SU-DHL-6 (cell line): ENCODE measurements around the gene ARVCF.

Experiments used
- EZH2phosphoT487 ChIP-seq: fragments of 200-600 bp; sonication (generic), shearing (Covaris generic); conservative IDR thresholded peaks from 2 replicates; pipeline ENCODE4 v1.6.1; 2018; ENCODE audit warnings: mild to moderate bottlenecking, antibody characterized with exemption, low read length, moderate library complexity, mixed read lengths
- TF ChIP-seq, protein P1 (sequence below): fragments of 200-600 bp; sonication (generic); IDR thresholded peaks from one replicate; pipeline ENCODE4 v1.5.1; 2017; ENCODE audit warnings: antibody characterized with exemption, mild to moderate bottlenecking, low read length, moderate library complexity; ENCODE audit not compliant: insufficient read depth, poor library complexity, severe bottlenecking

DNA sequence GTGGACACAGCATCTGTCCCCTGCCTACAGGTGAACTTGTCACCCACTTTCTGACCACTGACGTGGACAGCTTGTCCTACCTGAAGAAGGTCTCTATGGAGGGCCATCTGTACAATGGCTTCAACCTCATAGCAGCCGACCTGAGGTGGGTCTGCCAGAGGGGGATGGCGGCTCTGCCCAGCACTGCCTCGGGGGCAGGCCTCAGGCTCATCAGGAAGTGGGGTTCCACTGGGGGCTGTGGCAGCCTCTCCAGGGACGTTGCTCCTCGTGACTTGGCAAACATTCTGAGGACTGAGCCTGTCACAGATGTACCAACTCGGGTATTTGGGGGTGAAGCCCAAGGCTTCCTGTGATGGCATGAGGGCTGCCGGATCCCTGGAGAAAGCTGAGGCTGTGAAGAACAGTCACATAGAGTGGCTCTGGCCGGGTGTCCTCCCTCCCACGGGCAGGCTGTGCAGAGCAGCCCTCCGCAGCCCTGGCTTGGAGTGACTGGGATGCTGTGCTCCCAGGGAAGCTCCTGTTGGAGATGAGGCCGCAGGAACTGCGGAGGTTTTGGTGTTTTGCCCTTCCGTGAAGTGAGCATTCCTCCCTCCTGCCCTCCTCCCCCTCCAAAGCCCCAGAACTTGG, 36.9 kb upstream of the ARVCF start:
- TF ChIP-seq, protein P1, sequence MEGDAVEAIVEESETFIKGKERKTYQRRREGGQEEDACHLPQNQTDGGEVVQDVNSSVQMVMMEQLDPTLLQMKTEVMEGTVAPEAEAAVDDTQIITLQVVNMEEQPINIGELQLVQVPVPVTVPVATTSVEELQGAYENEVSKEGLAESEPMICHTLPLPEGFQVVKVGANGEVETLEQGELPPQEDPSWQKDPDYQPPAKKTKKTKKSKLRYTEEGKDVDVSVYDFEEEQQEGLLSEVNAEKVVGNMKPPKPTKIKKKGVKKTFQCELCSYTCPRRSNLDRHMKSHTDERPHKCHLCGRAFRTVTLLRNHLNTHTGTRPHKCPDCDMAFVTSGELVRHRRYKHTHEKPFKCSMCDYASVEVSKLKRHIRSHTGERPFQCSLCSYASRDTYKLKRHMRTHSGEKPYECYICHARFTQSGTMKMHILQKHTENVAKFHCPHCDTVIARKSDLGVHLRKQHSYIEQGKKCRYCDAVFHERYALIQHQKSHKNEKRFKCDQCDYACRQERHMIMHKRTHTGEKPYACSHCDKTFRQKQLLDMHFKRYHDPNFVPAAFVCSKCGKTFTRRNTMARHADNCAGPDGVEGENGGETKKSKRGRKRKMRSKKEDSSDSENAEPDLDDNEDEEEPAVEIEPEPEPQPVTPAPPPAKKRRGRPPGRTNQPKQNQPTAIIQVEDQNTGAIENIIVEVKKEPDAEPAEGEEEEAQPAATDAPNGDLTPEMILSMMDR, result no peak
- TF ChIP-seq EZH2phosphoT487, result no peak
